NB4 (cell line): ENCODE measurements around the gene DRAM1.
"Not testable (repeated sequence)": the region's sequence is repeated elsewhere in the genome, so short reads cannot be mapped to it uniquely, and the experiment has no call there.

Source experiments
- DNase-seq: peaks from one replicate; pipeline ENCODE4 v3.0.0; 2010; ENCODE audit warnings: low read depth
- H3K4me3 ChIP-seq: one replicate; pipeline ENCODE4 v1.5.1; 2011; ENCODE audit warnings: mild to moderate bottlenecking, low read depth, low read length, moderate library complexity
- CTCF ChIP-seq: IDR thresholded peaks from one replicate; pipeline ENCODE4 v1.5.1; 2012; ENCODE audit warnings: low read depth, low read length
- MAX ChIP-seq: IDR thresholded peaks from 2 replicates; pipeline ENCODE4 v1.6.1; 2011; ENCODE audit warnings: low read depth, low read length
- MYC ChIP-seq: IDR thresholded peaks from 2 replicates; pipeline ENCODE4 v1.6.1; 2011; ENCODE audit warnings: low read depth, low read length
- POLR2A ChIP-seq: IDR thresholded peaks from 2 replicates; pipeline ENCODE4 v1.6.1; 2011; ENCODE audit warnings: mild to moderate bottlenecking; ENCODE audit not compliant: insufficient read length; ENCODE audit errors: extremely low read depth

The DRAM1 gene

GRCh38 chr12:101858361-101858760 lies 19.0 kb upstream of the DRAM1 start:
- no peak overlapping the region for H3K4me3 ChIP-seq
- TF ChIP-seq MAX (no peak), MYC (no peak), CTCF (no peak), POLR2A (no peak)
- no peak for DNase-seq

- TF ChIP-seq CTCF, result no peak
- H3K4me3 ChIP-seq, result no peak overlapping the region
- no peak for DNase-seq
Observed at GRCh38 chr12:101859664-101860607, 17.4 kb upstream of the DRAM1 start.

GRCh38 chr12:101861688-101862087 lies 15.7 kb upstream of the DRAM1 start:
- H3K4me3 ChIP-seq, DNase-seq: not testable (repeated sequence)

- DNase-seq, result no peak
- no peak overlapping the region for H3K4me3 ChIP-seq
- no peak for TF ChIP-seq POLR2A
- TF ChIP-seq MAX, result no peak
- TF ChIP-seq MYC, result no peak
- TF ChIP-seq CTCF, result no peak
Observed at GRCh38 chr12:101862245-101862644, 15.1 kb upstream of the DRAM1 start.

GRCh38 chr12:101863981-101864380 lies 13.4 kb upstream of the DRAM1 start:
- no peak overlapping the region for H3K4me3 ChIP-seq
- TF ChIP-seq MYC, result no peak
- no peak for DNase-seq

GRCh38 chr12:101866615-101867373 lies 10.6 kb upstream of the DRAM1 start:
- H3K4me3 ChIP-seq, result no peak overlapping the region
- no peak for DNase-seq
- no peak for TF ChIP-seq MAX
- TF ChIP-seq MYC, result no peak

- DNase-seq, H3K4me3 ChIP-seq: not testable (repeated sequence)
Observed at GRCh38 chr12:101867619-101868018, 9.8 kb upstream of the DRAM1 start.

GRCh38 chr12:101870925-101871324 lies 6.5 kb upstream of the DRAM1 start:
- no peak overlapping the region for H3K4me3 ChIP-seq
- no peak for DNase-seq
- TF ChIP-seq POLR2A, result no peak
- TF ChIP-seq MAX, result no peak
- no peak for TF ChIP-seq MYC
- TF ChIP-seq CTCF, result no peak
